GM12892 (cell line): ENCODE results near the gene POLL.

Source experiments
- DNase-seq: peaks from one replicate; pipeline ENCODE4 v3.0.0; 2011; ENCODE audit not compliant: insufficient read length
- FAIRE-seq: peaks from 2 replicates; lab custom pipeline; 2011; peaks lifted over from hg19 to GRCh38; lab: Jason Lieb, UNC
- POLR2A ChIP-seq: IDR thresholded peaks from 2 replicates; pipeline ENCODE4 v1.6.1; 2011; ENCODE audit warnings: low read depth, low read length, control low read depth
- POLR2AphosphoS5 ChIP-seq: IDR thresholded peaks from 2 replicates; pipeline ENCODE4 v1.6.1; 2011; ENCODE audit warnings: low read depth, low read length, control low read depth
- TAF1 ChIP-seq: IDR thresholded peaks from 2 replicates; pipeline ENCODE4 v1.6.1; 2011; ENCODE audit warnings: low read depth, mild to moderate bottlenecking, control low read depth, low read length, borderline replicate concordance

Gene POLL

DNA sequence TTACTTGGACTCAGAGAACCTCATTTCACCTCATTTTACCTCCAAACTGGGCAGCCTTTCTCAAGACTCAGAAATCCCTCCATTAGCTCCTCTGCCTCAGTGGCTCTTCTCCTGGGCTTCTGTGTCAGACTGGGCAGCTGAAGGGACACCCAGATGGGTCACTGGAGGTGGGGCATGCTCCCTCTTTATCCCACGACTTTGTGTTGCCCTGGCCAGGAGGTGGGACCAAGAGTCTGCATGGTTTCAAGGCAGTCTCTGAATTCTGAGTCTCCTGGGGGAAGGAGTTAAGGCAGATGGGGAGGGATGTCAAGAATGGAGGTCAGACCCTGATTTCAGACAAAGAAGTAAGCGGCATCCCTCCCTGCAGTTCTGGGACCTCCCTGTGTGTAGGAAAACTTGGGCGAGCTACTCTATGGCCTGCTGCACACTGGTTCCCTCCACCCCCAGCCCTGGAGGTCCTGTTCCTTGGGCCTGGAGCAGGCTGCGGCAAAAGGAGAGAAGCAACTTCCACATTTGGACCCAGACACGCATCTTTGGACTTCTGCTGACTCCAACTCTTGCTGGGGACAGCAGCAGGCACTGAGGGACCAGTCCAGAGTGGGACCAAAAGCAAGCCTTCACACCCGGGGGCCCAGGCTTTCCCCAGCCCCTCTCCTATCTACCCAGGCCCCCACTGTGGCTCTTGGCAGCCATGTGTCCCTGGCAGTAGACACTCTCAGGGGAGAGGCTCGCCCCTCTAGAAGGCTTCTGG, 10.8 kb downstream of the POLL start:
- no peak for TF ChIP-seq POLR2A
- no peak for TF ChIP-seq TAF1
- TF ChIP-seq POLR2AphosphoS5: no peak
- FAIRE-seq: no peak
- no peak for DNase-seq

DNA sequence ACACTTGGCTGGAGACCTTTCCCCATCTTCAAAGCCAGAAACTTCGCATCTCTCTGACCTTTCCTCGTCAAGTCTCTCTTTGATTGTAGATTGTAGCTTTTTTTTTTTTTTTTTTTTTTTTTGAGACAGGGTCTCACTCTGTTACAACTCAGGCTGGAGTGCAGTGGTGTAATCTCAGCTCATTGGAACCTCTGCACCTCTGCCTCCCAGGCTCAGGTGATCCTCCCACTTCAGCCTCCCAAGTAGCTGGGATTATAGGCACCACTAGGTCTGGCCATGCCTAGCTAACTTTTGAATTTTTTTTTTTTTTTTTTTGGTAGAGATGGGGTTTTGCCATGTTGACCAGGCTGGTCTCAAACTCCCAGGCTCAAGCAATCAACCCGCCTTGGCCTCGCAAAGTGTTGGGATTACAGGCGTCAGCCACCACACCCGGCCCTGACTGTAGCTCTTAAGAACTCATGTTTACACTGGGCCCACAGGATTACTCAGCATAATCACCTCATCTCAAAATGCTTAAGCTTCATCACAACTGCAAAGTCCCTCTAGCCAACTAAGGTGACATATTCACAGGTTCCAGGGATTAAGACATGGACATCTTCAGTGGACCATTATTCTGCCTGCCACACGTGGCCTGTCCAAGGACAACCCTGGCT, 11.7 kb downstream of the POLL start:
- DNase-seq (no peak), FAIRE-seq (no peak)
- TF ChIP-seq TAF1 (no peak), POLR2A (no peak), POLR2AphosphoS5 (no peak)

DNA sequence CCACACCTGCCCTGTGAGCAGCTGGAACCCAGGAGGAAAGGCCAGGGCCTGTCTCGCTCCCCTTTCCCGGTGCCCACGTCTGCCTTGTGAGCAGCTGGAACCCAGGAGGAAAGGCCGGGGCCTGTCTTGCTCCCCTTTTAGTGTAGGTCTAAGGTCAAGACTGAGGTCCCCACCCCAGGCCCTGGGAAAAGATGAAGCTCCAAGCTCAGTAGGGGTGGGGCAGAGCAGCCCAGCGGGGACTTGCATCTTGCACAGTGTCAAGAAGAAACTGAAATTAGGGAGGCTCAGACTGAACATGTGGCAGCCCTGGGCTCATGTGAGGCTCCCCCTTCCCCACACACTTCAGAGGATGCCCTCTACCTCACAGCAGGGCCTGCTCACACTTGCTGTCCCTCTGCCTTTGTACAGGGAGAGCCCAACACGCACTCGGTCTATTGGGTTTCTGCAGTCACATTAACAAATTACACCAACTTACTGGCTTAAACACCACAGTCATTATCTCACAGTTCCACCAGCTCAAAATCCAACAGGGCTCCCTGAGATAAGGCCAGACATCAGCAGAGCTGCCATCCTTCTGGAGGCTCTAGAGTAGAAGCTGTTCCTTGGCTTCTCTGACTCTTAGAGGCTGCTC, 12.4 kb downstream of the POLL start:
- DNase-seq (no peak), FAIRE-seq (no peak)
- TF ChIP-seq POLR2A (no peak), TAF1 (no peak), POLR2AphosphoS5 (no peak)

DNA sequence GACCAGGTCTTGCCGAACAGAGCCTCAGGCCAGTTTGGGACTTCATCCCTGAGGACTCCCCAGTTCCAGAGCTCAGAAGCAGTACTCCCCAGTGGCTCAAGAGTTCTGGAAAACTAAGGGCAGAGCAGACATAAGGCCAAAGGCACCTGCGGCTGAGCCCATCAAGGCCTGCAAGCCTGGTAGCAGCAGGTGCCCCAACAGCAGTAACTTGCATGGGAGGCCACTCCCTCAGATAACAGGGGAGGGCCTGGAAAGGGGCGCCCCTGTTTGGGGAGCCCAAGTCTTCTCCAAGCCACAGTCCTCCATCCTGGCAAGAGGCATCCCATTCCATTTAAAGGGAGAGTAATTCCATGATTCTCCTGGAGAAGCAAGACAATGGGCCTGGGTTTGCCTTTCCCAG, 13.0 kb downstream of the POLL start:
- FAIRE-seq (no peak), DNase-seq (no peak)

DNA sequence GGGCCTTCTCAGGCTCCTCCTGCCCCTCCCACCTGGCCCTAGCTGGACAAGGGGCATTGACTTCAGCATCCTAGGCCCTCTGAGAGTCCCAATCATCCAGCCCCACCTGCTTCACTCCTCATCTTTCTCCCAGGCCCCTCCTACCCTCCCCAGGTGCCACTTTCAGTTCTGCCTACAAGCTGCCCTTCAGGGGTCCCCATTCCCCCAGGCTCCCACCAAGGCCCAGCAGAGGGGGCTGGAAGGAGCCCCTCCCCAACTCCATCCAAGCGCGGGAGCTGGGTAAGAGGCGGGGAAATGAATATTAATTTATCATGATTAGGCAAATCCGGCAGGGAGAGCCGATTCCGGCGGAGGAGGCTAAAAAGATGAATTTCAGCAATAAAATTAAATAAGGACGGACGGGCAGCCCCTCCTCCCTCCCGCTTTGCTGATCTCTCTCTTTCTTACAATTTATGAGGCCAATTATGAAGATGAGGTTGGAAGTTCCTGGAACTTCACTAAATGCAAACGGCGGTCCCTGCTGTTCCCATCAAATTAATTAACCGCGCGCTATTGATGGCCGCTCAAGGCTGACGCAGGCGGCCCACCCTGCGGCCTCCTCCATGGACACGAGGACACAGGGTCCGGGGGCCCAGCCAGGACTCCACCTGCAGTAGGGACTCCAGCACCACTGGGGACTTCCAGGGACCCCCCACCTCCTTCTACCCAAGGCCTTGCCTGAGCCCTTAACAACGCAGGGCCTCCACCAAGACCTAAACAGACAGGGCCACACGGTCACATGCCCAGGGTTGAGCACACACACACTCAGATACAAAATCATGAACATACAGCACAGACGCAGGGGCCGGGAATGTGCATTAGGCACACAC, 13.9 kb downstream of the POLL start:
- no peak for FAIRE-seq
- TF ChIP-seq TAF1: no peak
- TF ChIP-seq POLR2A: no peak
- no peak for TF ChIP-seq POLR2AphosphoS5
- no peak for DNase-seq

More for the DNA sequence above, 13.0 kb downstream of the POLL start:
- TF ChIP-seq TAF1 (no peak), POLR2A (no peak), POLR2AphosphoS5 (no peak)

DNA sequence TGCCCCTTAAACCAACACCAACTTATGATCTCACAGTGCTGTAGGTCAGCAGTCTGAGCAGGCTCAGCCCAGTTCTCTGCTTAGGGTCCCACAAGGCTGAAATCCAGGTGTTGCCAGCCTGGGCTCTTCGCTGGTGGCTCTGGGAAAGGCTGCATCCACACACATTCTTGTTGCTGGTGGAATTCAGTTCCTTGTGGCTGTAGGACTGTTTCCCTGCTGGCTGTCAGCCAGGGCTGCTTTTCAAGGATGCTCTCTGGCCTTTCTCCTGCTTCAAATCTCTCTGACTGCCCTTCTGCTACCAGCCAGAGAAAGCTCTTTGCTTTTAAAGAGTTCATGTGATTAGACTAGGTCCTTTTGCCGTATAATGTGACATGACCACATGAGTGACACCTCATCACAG, 15.3 kb downstream of the POLL start:
- TF ChIP-seq POLR2A: no peak
- TF ChIP-seq TAF1: no peak
- TF ChIP-seq POLR2AphosphoS5: no peak
- FAIRE-seq (no peak), DNase-seq (no peak)

DNA sequence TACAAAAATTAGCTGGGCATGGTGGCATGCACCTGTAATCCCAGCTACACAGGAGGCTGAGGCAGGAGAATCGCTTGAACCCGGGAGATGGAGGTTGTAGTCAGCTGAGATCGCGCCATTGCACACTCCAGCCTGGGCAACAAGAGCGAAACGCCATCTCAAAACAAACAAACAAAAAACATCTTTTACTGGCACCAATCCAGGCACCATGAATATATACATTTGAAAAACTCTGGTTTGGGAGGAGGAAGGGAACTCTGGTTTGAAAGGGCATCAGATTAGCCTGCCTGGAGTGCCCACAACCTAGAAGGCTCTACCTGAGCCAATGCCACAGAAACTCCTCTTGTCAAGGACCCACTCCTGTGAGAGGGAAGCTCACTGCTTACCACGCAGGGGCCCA, 15.9 kb downstream of the POLL start:
- FAIRE-seq: no peak
- TF ChIP-seq TAF1: no peak
- no peak for TF ChIP-seq POLR2AphosphoS5
- no peak for TF ChIP-seq POLR2A
- DNase-seq: no peak

DNA sequence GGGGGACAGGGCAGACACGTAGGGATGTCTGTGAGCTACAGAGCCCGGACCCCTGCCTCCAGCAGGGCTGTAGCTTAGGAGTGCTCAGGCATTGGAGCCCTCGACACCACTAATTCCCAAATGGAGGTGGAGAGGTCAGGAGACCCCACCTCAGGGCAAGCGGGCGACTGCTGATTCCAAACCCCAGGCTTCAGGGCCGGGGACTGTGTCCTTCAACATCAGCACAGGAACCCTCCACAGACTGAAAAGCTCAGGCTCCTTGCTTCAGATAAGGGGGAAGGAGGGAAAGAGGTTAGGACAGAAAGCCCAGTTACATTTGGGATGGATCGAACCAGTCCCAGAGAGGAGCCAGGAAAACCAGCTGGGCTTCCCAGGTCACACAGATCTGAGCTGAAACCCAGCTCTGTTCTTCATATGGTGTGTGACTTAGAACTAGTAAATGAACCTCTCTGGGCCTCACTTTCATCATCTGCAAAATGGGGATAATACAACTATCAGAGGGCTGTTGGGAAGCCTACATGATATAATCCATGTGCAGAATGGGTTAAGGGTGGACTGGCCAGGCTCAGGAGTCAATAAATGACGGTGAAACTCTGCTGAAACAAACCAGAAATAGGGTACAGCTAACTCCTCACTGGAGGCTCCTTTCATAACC, 16.7 kb downstream of the POLL start:
- FAIRE-seq (no peak), DNase-seq (no peak)
- TF ChIP-seq POLR2A (no peak), POLR2AphosphoS5 (no peak), TAF1 (no peak)

DNA sequence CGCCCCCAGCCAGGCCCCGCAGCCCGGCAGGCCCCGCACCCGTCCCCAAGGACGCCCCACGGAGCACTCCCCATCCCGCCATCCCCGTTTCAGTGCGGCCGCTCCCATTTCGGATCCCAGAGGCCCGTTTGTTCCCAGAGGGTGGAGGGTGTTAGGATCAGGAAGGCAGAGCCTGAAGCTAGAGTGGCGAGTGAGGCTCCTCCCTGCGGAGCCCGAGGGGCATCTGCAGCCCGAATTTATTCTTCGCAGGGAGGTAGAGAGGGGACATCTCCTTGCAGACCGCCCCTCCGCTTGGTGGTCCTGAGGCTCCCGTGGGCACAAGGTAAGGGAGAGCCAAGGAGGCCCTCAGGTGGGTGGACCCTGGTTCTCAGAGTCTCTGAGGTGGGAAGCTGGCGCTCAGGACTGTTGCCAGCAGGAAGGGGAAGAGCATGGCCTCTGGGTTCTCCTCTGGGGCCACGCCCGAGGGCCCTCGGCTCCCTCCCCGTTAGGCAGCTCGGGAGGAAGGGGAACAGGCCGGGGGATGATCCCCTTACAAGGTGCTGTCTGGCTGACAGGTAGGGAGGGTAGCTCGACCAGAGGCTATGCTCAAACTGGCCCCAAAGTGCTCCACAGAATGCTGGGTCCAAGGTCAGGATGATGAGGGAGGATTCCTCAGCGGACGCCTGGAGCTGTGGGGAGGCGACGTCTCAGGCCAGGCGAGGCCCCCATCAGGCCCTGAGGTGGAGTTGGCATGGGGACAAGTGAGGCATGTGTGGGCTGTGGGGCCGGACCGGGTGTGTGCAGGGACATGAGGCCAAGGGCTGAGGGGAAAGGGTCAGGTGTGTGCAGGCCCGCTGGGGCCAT, 17.4 kb downstream of the POLL start:
- no peak for DNase-seq
- TF ChIP-seq POLR2A: no peak
- TF ChIP-seq TAF1: no peak
- no peak for TF ChIP-seq POLR2AphosphoS5
- no peak for FAIRE-seq

DNA sequence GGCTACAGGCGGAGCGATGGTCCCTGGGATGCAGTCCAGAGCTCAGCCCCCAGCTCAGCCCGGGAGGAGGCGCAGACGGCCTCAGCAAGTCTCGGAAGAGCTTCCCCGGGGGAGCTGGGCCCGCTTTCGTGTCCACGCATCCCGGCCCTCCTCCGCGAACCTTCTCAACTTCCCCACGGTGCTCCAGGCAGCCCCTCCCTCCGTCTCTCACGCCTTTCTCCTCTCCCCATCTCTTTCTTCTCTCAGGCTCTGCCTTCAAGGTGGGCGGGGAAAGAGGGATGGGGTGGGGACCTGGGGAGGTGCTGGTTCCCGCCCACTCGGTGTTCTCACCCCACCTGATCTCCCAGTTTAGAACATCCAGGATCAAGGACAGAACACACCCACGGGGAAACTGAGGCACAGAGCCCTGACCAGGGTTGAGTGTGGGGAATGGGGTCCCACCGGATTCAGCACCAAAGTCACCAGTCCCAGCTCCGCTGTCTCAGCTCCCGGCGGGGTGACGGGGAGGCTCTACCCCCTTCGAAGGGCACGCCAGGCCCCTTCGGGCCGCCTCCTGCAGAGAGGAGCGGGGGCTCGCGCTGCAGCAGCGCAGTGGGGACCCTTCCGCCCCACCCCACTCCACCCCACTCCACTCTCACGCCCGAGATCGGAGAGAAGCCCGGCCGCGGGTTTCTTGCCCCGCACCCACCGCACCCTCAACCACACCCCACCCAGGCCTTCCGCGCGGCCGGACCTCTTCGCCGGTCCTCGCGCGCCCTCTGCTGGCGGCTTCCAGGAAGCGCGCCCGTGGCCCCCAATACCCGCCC, 18.2 kb downstream of the POLL start:
- DNase-seq: peak; percentile 95
- FAIRE-seq: peak; percentile 85
- no peak for TF ChIP-seq POLR2A
- TF ChIP-seq POLR2AphosphoS5: no peak
- no peak for TF ChIP-seq TAF1
